SK-N-MC (cell line): ENCODE data around the gene SRRT.

Source experiments
- DNase-seq: peaks from one replicate; pipeline ENCODE4 v3.0.0-alpha.2; 2011; ENCODE audit warnings: low read depth, low spot score
- H3K27ac ChIP-seq: fragments of 200-600 bp; sonication (generic); 2 replicates; pipeline ENCODE4 v1.5.1; 2016; ENCODE audit warnings: mixed run types
- H3K36me3 ChIP-seq: fragments of 200-600 bp; sonication (generic); 2 replicates; pipeline ENCODE4 v1.6.1; 2017; ENCODE audit warnings: antibody characterized with exemption, low read length, mixed read lengths; ENCODE audit not compliant: insufficient read depth
- H3K4me3 ChIP-seq: fragments of 200-600 bp; sonication (generic); 2 replicates; pipeline ENCODE4 v1.5.1; 2016
- H3K9ac ChIP-seq: fragments of 200-600 bp; sonication (generic); 2 replicates; pipeline ENCODE4 v1.8.0; 2017; ENCODE audit warnings: mixed run types, mixed read lengths; ENCODE audit not compliant: insufficient read length
- H3K9me3 ChIP-seq: fragments of 200-600 bp; sonication (generic); 2 replicates; pipeline ENCODE4 v1.6.1; 2017; ENCODE audit warnings: low read depth, mild to moderate bottlenecking, antibody characterized with exemption, low read length, moderate library complexity, mixed read lengths
- EZH2 ChIP-seq: fragments of 200-600 bp; sonication (generic); IDR thresholded peaks from one replicate; pipeline ENCODE4 v1.6.1; 2017; ENCODE audit warnings: antibody characterized with exemption
- FOXP2 ChIP-seq: optimal IDR thresholded peaks from 2 replicates; pipeline ENCODE3; 2011; ENCODE audit warnings: mild to moderate bottlenecking, moderate library complexity; ENCODE audit not compliant: insufficient read depth; ENCODE audit errors: extremely low read length, control extremely low read depth
- POLR2AphosphoS5 ChIP-seq: IDR thresholded peaks from 2 replicates; pipeline ENCODE4 v1.6.1; 2012; ENCODE audit warnings: mild to moderate bottlenecking, low read depth, low read length, borderline replicate concordance

The SRRT gene

DNA sequence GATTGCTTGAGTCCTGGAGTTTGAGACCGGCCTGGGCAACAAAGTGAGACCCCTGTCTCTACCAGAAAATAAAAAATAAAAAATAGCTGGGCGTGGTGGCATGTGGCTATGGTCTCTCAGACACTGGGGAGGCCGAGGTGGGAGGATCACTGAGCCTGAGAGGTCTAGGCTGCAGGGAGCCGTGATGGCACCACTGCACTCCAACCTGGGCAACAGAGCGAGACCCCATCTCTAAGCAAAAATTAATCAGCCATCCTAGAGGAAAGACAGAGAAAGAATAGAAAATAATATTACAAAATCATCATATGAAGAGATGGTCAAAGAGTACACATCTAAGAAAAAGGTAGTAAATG lies 42.6 kb upstream of the SRRT start:
- no peak for TF ChIP-seq POLR2AphosphoS5
- TF ChIP-seq FOXP2 = no peak
- no peak for TF ChIP-seq EZH2
- Histone ChIP-seq H3K36me3 (no peaks in the 10 kb centered on the region), H3K9me3 (no peaks in the 10 kb centered on the region), H3K27ac (no peak overlapping the region), H3K4me3 (no peak overlapping the region), H3K9ac (no peak overlapping the region)
- DNase-seq = no peak

DNA sequence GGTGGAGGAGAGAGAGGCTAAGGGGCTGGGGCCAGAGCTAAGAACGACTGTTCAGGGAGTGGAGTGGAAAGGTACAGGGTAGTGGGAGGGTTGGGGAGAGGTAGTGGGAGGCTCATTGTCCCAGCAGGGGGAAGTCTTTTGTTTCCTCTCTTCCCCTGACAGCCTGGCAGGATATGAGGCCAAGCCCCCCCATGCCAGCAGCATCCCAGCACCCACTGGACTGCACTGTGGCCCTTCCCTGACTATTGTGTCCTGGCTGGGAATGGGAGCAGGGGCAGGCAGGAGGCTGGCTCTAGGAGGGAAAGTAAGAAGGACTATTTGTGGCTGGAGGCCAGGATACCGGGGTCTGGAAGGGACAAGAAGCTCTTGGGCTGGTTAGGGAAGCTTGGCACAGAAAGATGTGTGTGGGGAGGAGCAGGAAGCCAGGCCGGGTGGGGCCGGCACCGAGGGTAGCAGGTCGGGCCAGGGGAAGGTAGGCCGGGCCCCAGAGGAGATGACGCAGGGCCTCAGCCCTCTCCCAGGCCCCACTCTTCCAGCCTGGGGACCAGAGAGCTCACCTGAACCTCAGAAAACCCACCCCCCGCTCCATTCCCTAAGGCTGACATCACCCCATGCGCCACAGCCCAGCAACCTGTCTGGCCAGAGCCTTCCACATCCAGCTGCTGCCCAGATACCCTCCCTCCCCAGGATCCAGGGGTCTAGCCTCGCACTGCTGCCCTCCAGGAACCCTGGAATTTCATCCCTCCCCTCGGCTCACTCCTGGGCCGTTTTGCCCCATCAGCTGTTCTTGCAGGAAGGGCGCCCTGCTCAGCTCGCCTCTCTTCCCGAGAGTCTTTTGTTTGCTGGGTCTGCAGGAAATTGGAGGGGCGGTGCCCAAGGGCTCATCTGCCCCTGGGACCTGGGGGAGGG lies 38.7 kb upstream of the SRRT start:
- no peaks in the 10 kb centered on the region for H3K36me3 ChIP-seq
- H3K4me3 ChIP-seq = peak overlapping the region; percentile 83
- peak overlapping the region; percentile 46 for H3K9ac ChIP-seq
- no peak for DNase-seq
- TF ChIP-seq FOXP2 (peak; percentile 87), POLR2AphosphoS5 (peak; percentile 89), EZH2 (no peak)
- H3K9me3 ChIP-seq = no peaks in the 10 kb centered on the region
- peak overlapping the region; percentile 100 for H3K27ac ChIP-seq

DNA sequence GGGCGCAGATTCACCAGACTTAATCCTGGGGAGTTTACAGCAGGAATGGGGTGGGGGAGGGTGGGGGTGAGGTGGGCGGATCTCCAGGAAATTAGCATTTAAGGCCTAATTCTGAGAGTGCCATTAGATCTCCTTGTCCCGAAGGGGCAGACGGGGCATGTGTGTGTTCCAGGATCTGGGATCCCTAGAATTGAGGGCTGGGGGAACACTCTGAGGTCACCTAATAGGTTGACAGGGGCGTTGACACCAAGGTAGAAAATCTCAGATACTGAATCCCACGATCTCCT lies 38.1 kb upstream of the SRRT start:
- peak overlapping the region; percentile 100 for H3K27ac ChIP-seq
- 0 out of 2 replicates have a peak, but pooled peaks have one; percentile 22 for TF ChIP-seq POLR2AphosphoS5
- TF ChIP-seq FOXP2 = no peak
- peak; percentile 78 for DNase-seq
- H3K36me3 ChIP-seq = no peaks in the 10 kb centered on the region
- peak overlapping the region; percentile 97 for H3K9ac ChIP-seq
- H3K9me3 ChIP-seq = no peaks in the 10 kb centered on the region
- H3K4me3 ChIP-seq = peak overlapping the region; percentile 83

DNA sequence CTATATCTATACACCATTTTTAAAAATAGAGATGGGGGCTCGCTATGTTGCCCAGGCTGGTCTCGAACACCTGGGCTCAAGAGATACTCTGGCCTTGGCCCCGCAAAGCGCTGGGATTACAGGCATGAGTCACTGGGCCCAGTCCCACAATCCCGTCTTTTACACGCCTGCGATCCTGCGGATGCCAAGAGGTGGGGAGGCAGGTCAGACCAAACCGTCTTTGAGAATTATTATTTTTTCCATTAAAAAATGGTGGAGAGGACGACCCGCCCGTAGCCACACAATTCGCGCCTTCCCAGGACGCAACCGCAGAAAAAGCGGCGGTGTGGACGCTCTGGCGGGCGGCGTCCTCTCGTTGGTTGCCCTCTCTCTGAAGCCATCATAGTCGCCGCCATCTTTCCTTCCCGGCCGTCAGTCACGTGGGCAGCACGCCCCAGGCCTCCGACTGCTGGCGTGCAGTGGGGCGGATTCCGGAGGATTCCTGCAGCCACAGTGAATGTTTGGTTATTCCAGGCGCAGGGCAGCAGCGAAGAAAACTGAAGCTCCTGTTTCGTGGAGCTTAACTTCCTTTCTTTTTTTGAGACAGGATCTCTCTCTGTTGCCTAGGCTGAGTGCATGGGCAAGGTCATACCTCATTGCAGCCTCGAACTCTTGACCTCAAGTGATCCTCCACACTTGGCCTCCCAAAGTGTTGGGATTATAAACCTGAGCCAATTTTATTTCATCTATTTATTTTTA lies 37.6 kb upstream of the SRRT start:
- DNase-seq = peak; percentile 67
- peak; percentile 53; the same call in 1 of the 2 replicates for TF ChIP-seq POLR2AphosphoS5
- TF ChIP-seq FOXP2 = no peak
- Histone ChIP-seq H3K9ac (peak overlapping the region; percentile 97), H3K36me3 (no peaks in the 10 kb centered on the region), H3K4me3 (peak overlapping the region; percentile 83), H3K9me3 (no peaks in the 10 kb centered on the region), H3K27ac (peak overlapping the region; percentile 100)

DNA sequence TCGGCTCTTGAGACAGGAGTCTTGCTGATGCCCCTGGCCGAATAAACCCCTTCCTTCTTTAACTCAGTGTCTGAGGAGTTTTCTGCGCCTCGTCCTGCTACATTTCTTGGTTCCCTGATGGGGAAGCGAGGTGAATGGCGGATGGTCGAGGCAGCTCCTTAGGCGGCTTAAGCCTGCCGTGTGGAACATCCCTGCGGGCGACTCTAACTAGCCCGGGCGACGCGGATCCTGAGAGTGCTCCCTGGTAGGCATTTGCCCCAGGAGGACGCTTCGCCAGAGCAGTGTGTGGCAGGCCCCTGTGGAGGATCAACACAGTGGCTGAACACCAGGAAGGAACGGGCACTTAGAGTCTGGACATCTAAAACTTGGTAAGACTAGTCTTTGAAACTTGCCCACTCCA lies 35.5 kb upstream of the SRRT start:
- no peak overlapping the region for H3K27ac ChIP-seq
- DNase-seq = no peak
- no peaks in the 10 kb centered on the region for H3K36me3 ChIP-seq
- H3K9ac ChIP-seq = no peak overlapping the region
- H3K4me3 ChIP-seq = no peak overlapping the region
- no peaks in the 10 kb centered on the region for H3K9me3 ChIP-seq
- TF ChIP-seq FOXP2 (no peak), POLR2AphosphoS5 (no peak), EZH2 (no peak)

DNA sequence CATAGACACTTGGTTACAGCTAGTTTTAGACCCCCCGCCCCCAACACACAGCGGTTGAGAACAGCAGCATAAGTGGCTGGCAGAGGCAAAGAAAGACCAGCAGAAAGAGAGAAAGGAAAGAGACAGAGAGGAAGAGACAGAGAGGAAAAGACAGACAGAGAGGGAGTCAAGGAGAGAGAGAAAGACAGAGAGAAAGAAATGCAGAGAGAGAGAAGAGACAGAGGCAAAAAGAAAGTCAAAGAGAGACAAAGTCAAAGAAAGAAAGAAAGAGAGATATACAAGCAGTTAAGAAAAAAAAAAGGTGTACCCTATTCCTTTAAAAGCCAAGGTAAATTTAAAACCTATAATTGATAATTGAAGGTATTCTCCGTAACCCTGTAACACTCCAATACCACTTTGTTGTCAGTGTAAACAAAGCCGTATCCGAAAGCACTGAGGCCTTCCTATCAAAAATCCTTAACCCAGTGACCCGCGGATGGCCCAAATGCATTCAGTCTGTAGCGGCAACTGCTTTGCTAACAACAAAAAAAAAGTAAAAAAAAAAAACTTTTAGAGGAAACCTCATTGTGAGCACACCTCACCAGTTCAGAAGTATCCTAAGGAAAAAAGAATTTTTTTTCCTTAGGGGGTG lies 34.3 kb upstream of the SRRT start:
- Histone ChIP-seq H3K27ac (peak overlapping the region; percentile 82), H3K9me3 (no peaks in the 10 kb centered on the region), H3K36me3 (no peaks in the 10 kb centered on the region), H3K9ac (peak overlapping the region; percentile 46), H3K4me3 (peak overlapping the region; percentile 5)
- DNase-seq = no peak
- TF ChIP-seq EZH2 = no peak
- no peak for TF ChIP-seq POLR2AphosphoS5
- TF ChIP-seq FOXP2 = no peak

DNA sequence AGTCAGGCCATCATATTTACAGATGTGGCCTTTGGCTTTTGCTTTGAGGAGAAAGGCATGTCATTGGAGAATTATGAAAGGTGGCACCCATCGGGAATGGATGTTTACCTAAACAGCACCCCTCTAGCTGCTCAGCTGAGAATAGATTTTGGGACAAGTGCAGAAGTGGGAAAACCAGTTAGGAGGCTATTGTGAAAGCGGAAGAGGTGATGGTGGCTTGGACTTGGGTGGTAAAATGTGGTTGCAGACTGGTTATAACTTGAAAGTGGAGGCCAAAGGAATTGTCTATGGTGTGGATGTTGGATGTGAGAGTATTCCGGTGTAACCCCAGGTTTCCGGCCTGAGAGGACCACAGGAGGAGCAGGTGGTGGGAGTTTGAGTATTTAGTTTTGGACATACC lies 27.5 kb upstream of the SRRT start:
- Histone ChIP-seq H3K36me3 (no peaks in the 10 kb centered on the region), H3K9ac (no peak overlapping the region), H3K9me3 (no peaks in the 10 kb centered on the region), H3K4me3 (no peak overlapping the region), H3K27ac (no peak overlapping the region)
- DNase-seq = no peak
- TF ChIP-seq FOXP2 = no peak
- no peak for TF ChIP-seq EZH2
- TF ChIP-seq POLR2AphosphoS5 = no peak
